SK-N-SH (cell line): ENCODE results near the gene TMEM35B.
"Not testable (repeated sequence)": the region's sequence is repeated elsewhere in the genome, so short reads cannot be mapped to it uniquely, and the experiment has no call there.

Experiments used
- CTCF ChIP-seq: fragments of 200-600 bp; sonication (generic); IDR thresholded peaks from 2 replicates; pipeline ENCODE4 v1.6.1; 2017; ENCODE audit warnings: antibody characterized with exemption, mild to moderate bottlenecking, moderate library complexity
- EP300 ChIP-seq, 2 experiments: IDR thresholded peaks; 2 replicates each; pipeline versions ENCODE4 v1.4.0 to v1.6.1; 2012; ENCODE audit warnings: borderline replicate concordance in 1 of 2, low read depth in 1 of 2, low read length in 1 of 2
- EZH2phosphoT487 ChIP-seq: fragments of 200-600 bp; sonication (generic); IDR thresholded peaks from 2 replicates; pipeline ENCODE4 v1.6.1; 2017; ENCODE audit warnings: low read depth, mixed run types, mild to moderate bottlenecking, antibody characterized with exemption, moderate library complexity, borderline replicate concordance
- JUND ChIP-seq: IDR thresholded peaks from 2 replicates; pipeline ENCODE4 v1.4.0; 2012
- PBX3 ChIP-seq: IDR thresholded peaks from 2 replicates; pipeline ENCODE4; 2012
- POLR2AphosphoS5 ChIP-seq: IDR thresholded peaks from 2 replicates; pipeline ENCODE4 v1.6.1; 2012; ENCODE audit warnings: low read depth, low read length
- RAD21 ChIP-seq: IDR thresholded peaks from 2 replicates; pipeline ENCODE4 v1.6.1; 2012; ENCODE audit warnings: mild to moderate bottlenecking, low read length
- RFX5 ChIP-seq: IDR thresholded peaks from 2 replicates; pipeline ENCODE4 v1.6.1; 2012; ENCODE audit warnings: mild to moderate bottlenecking, improper control_type of control experiment, low read length
- SMC3 ChIP-seq: IDR thresholded peaks from 2 replicates; pipeline ENCODE4 v1.6.1; 2012; ENCODE audit warnings: low read depth, low read length, improper control_type of control experiment
- TCF12 ChIP-seq: IDR thresholded peaks from 2 replicates; pipeline ENCODE4 v1.4.0; 2012
- YY1 ChIP-seq: IDR thresholded peaks from 2 replicates; pipeline ENCODE4 v1.4.0; 2012; ENCODE audit warnings: low read depth, mild to moderate bottlenecking

GRCh38 chr1:34985609-34985904, 410 bp upstream of the TMEM35B start:
- not testable (repeated sequence) for TF ChIP-seq EP300 (IDR thresholded peaks at IDR 0.05; ENCODE audit: borderline replicate concordance in 1 of 2, low read depth in 1 of 2, low read length in 1 of 2); TCF12; RAD21; YY1; CTCF; EZH2phosphoT487; RFX5; POLR2AphosphoS5; PBX3; SMC3; JUND
